SK-N-SH (cell line): ENCODE data around the gene PTPN13. TPM values are rescaled to one million over a fixed set of nuclear protein-coding genes. Genes with fewer than 3 reads are reported as not detected.

Source experiments
- CTCF ChIA-PET: fragments of 300-600, 350-600 bp; formaldehyde crosslinking; extraction: SDS; loops from one replicate; lab custom pipeline; 2021; lab: Yijun Ruan, JAX
- POLR2A ChIA-PET: fragments of 350-600 bp; sonication (Branson Sonifier 250); formaldehyde crosslinking; extraction: SDS; loops from one replicate; lab custom pipeline; 2020; ENCODE audit warnings: antibody characterized with exemption, inconsistent platforms; lab: Yijun Ruan, JAX
- DNase-seq: peaks from one replicate; pipeline ENCODE4 v3.0.0; 2012
- H2AFZ ChIP-seq: fragments of 200-600 bp; sonication (generic); 2 replicates; pipeline ENCODE4 v1.8.1; 2016; ENCODE audit warnings: antibody characterized with exemption, mild to moderate bottlenecking, low read depth
- H3F3A ChIP-seq: fragments of 200-600 bp; sonication (generic); replicated peaks from 2 replicates; pipeline ENCODE3; 2016; ENCODE audit warnings: antibody characterized with exemption, mild to moderate bottlenecking; ENCODE audit not compliant: insufficient read depth
- H3K27ac ChIP-seq, 2 experiments: fragments of 200-500 bp in 1 of 2; fragments of 200-600 bp in 1 of 2; sonication (Bioruptor generic) in 1 of 2; sonication (generic), shearing (Covaris generic) in 1 of 2; 2 replicates each; pipeline versions ENCODE4 v1.5.1 to v1.6.1; 2014 to 2016; ENCODE audit warnings: low read depth in 2 of 2, inconsistent platforms in 1 of 2, low read length in 1 of 2, mild to moderate bottlenecking in 1 of 2, mixed read lengths in 1 of 2
- H3K27me3 ChIP-seq: fragments of 200-600 bp; sonication (generic), shearing (Covaris generic); 2 replicates; pipeline ENCODE4 v1.6.1; 2016; ENCODE audit warnings: mixed run types; ENCODE audit not compliant: insufficient read depth
- H3K36me3 ChIP-seq, 2 experiments: fragments of 200-500 bp in 1 of 2; fragments of 200-600 bp in 1 of 2; sonication (Bioruptor generic) in 1 of 2; sonication (generic) in 1 of 2; replicated peaks in 1 of 2; 2 replicates each; pipeline versions ENCODE3 to v1.5.1; 2014 to 2016; ENCODE audit warnings: low read length in 1 of 2, mild to moderate bottlenecking in 1 of 2; ENCODE audit not compliant: insufficient read depth in 2 of 2, control insufficient read depth in 1 of 2
- H3K4me1 ChIP-seq, 2 experiments: fragments of 200-500 bp in 1 of 2; fragments of 200-600 bp in 1 of 2; sonication (Bioruptor generic) in 1 of 2; sonication (generic), shearing (Covaris generic) in 1 of 2; 2 replicates each; pipeline versions ENCODE4 v1.5.1 to v1.6.1; 2014 to 2016; ENCODE audit warnings: low read depth in 1 of 2, low read length in 1 of 2, mixed run types in 1 of 2; ENCODE audit not compliant: insufficient read depth in 2 of 2, control insufficient read depth in 1 of 2
- H3K4me2 ChIP-seq: fragments of 200-600 bp; sonication (generic), shearing (Covaris generic); 2 replicates; pipeline ENCODE4 v1.6.1; 2017; ENCODE audit warnings: mixed run types
- H3K4me3 ChIP-seq, 2 experiments: fragments of 200-500 bp in 1 of 2; fragments of 200-600 bp in 1 of 2; sonication (Bioruptor generic) in 1 of 2; sonication (generic), shearing (Covaris generic) in 1 of 2; 2 replicates each; pipeline versions ENCODE4 v1.5.1 to v1.8.1; 2014 to 2016; ENCODE audit warnings: low read depth in 2 of 2, inconsistent platforms in 1 of 2, low read length in 1 of 2, mild to moderate bottlenecking in 1 of 2, mixed read lengths in 1 of 2, moderate library complexity in 1 of 2
- H3K79me2 ChIP-seq: fragments of 200-600 bp; sonication (generic); 2 replicates; pipeline ENCODE4 v1.8.1; 2017; ENCODE audit warnings: mild to moderate bottlenecking; ENCODE audit not compliant: insufficient read depth
- H3K9ac ChIP-seq: fragments of 200-600 bp; sonication (generic); 2 replicates; pipeline ENCODE4 v1.6.1; 2017; ENCODE audit warnings: mixed run types
- H3K9me2 ChIP-seq: fragments of 200-600 bp; sonication (generic); 2 replicates; pipeline ENCODE4 v1.6.1; 2017; ENCODE audit warnings: mixed run types
- H3K9me3 ChIP-seq: fragments of 200-600 bp; sonication (generic); 2 replicates; pipeline ENCODE4 v1.6.1; 2017; ENCODE audit warnings: mixed run types, mild to moderate bottlenecking, moderate library complexity
- H4K20me1 ChIP-seq: fragments of 200-600 bp; sonication (generic); 2 replicates; pipeline ENCODE4 v1.6.1; 2017; ENCODE audit warnings: mild to moderate bottlenecking, mixed run types; ENCODE audit not compliant: insufficient read depth
- CHD2 ChIP-seq: fragments of 150-350 bp; IDR thresholded peaks from 2 replicates; pipeline ENCODE4 v1.6.1; 2018; ENCODE audit warnings: low read length; ENCODE audit not compliant: partially characterized antibody
- EP300 ChIP-seq, 2 experiments: IDR thresholded peaks; 2 replicates each; pipeline versions ENCODE4 v1.4.0 to v1.6.1; 2012; ENCODE audit warnings: borderline replicate concordance in 1 of 2, low read depth in 1 of 2, low read length in 1 of 2
- FOSL2 ChIP-seq: IDR thresholded peaks from 2 replicates; pipeline ENCODE4 v1.4.0; 2012; ENCODE audit warnings: low read depth, mild to moderate bottlenecking, moderate library complexity, borderline replicate concordance
- GABPA ChIP-seq: IDR thresholded peaks from 2 replicates; pipeline ENCODE4 v1.4.0; 2012; ENCODE audit warnings: low read depth, mild to moderate bottlenecking
- GATA2 ChIP-seq: sonication (generic); formaldehyde crosslinking; IDR thresholded peaks from 2 replicates; pipeline ENCODE4 v1.5.0; 2020; ENCODE audit warnings: mild to moderate bottlenecking, missing genetic modification reagents
- MEF2A ChIP-seq: IDR thresholded peaks from 2 replicates; pipeline ENCODE4 v1.4.0; 2012; ENCODE audit warnings: low read depth, borderline replicate concordance
- MXI1 ChIP-seq: IDR thresholded peaks from 2 replicates; pipeline ENCODE4 v1.6.1; 2012; ENCODE audit warnings: mild to moderate bottlenecking, low read depth, low read length, improper control_type of control experiment
- NFIC ChIP-seq: IDR thresholded peaks from 2 replicates; pipeline ENCODE4 v1.4.0; 2012; ENCODE audit warnings: borderline replicate concordance
- NRF1 ChIP-seq: IDR thresholded peaks from 2 replicates; pipeline ENCODE4 v1.6.1; 2012; ENCODE audit warnings: low read depth, mild to moderate bottlenecking, low read length
- POLR2AphosphoS5 ChIP-seq: IDR thresholded peaks from 2 replicates; pipeline ENCODE4 v1.6.1; 2012; ENCODE audit warnings: low read depth, low read length
- RCOR1 ChIP-seq: fragments of 150-350 bp; IDR thresholded peaks from 2 replicates; pipeline ENCODE4 v1.6.1; 2017; ENCODE audit warnings: antibody characterized with exemption, low read length
- RFX5 ChIP-seq: IDR thresholded peaks from 2 replicates; pipeline ENCODE4 v1.6.1; 2012; ENCODE audit warnings: mild to moderate bottlenecking, improper control_type of control experiment, low read length
- TCF12 ChIP-seq: IDR thresholded peaks from 2 replicates; pipeline ENCODE4 v1.4.0; 2012
- YY1 ChIP-seq: IDR thresholded peaks from 2 replicates; pipeline ENCODE4 v1.4.0; 2012; ENCODE audit warnings: low read depth, mild to moderate bottlenecking
- WGBS: methylation state at CpG from one replicate; pipeline ENCODE4 v1.1.6; 2017; ENCODE audit warnings: low lambda C conversion rate; 5-methylcytosine and 5-hydroxymethylcytosine counted together
- polyA plus RNA-seq, 3 experiments: library from polyadenylated mRNA; depleted of rRNA; stranded (reverse); fragments of >200 nt; gene quantifications; 2 replicates each; pipeline ENCODE4 v1.2.3, GENCODE V29; 2012
- TF ChIP-seq, protein P1 (sequence below): fragments of 150-350 bp; IDR thresholded peaks from 2 replicates; pipeline ENCODE4 v1.6.1; 2016; ENCODE audit warnings: mild to moderate bottlenecking, low read depth, low read length
- TF ChIP-seq, protein P2 (sequence below): IDR thresholded peaks from 2 replicates; pipeline ENCODE4; 2012
- TF ChIP-seq, protein P3 (sequence below): IDR thresholded peaks from 2 replicates; pipeline ENCODE4 v1.4.0; 2012; ENCODE audit warnings: low read depth, borderline replicate concordance
- TF ChIP-seq, protein P4 (sequence below): IDR thresholded peaks from 2 replicates; pipeline ENCODE4 v1.4.0; 2012; ENCODE audit warnings: low read depth
- TF ChIP-seq, protein P5 (sequence below): IDR thresholded peaks from 2 replicates; pipeline ENCODE4 v1.4.0; 2012; ENCODE audit warnings: low read depth, borderline replicate concordance
- TF ChIP-seq, protein P6 (sequence below): fragments of 200-600 bp; sonication (generic); IDR thresholded peaks from 2 replicates; pipeline ENCODE4 v1.6.1; 2017; ENCODE audit warnings: antibody characterized with exemption, mild to moderate bottlenecking, moderate library complexity

Gene PTPN13
- polyA plus RNA-seq, 1 of the 3 experiments (the other 2 are of a cell fraction) = 5.5 TPM

DNA sequence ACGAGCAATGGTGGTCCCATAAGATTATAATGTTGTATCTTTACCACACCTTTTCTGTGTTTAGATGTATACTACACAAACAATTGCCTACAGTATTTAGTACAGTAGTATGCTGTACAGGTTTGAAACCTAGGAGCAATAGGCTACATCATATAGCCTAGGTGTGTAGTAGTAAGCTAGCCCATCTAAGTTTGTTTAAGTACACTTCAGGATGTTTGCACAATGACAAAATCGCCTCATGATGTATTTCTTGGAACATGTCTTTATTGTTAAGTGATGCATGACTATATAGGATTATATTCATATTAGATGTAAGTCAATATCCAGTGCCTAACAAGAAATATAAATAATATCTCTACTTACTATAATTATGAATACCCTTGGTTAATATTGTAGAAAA, 150.5 kb downstream of the PTPN13 start:
- POLR2A ChIA-PET = no interaction called here
- H3K27me3 ChIP-seq = no peaks in the 10 kb centered on the region
- no peak overlapping the region for H3K27ac ChIP-seq
- no peak for TF ChIP-seq POLR2AphosphoS5
- no peak for TF ChIP-seq EP300 (IDR thresholded peaks at IDR 0.05; ENCODE audit: borderline replicate concordance in 1 of 2, low read depth in 1 of 2, low read length in 1 of 2)
- no peak for TF ChIP-seq CHD2
- no peak for TF ChIP-seq RFX5
- TF ChIP-seq TCF12 = no peak
- TF ChIP-seq YY1 = no peak
- TF ChIP-seq, protein P1, sequence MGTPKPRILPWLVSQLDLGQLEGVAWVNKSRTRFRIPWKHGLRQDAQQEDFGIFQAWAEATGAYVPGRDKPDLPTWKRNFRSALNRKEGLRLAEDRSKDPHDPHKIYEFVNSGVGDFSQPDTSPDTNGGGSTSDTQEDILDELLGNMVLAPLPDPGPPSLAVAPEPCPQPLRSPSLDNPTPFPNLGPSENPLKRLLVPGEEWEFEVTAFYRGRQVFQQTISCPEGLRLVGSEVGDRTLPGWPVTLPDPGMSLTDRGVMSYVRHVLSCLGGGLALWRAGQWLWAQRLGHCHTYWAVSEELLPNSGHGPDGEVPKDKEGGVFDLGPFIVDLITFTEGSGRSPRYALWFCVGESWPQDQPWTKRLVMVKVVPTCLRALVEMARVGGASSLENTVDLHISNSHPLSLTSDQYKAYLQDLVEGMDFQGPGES = no peak
- CTCF ChIA-PET = no interaction called here
- H4K20me1 ChIP-seq = no peaks in the 10 kb centered on the region
- no peak overlapping the region for H3K4me3 ChIP-seq
- no peaks in the 10 kb centered on the region for H3K79me2 ChIP-seq
- peaks cover 14% of the 10 kb centered on the region in 2 experiments for H3K36me3 ChIP-seq
- H3F3A ChIP-seq = no peaks in the 10 kb centered on the region
- H3K9me2 ChIP-seq = no peaks in the 10 kb centered on the region
- DNase-seq = no peak
- 94% methylated on average over 2 of the region's 2 CpGs for WGBS
- H3K4me1 ChIP-seq = no peaks in the 10 kb centered on the region
- H3K9me3 ChIP-seq = no peaks in the 10 kb centered on the region
- H3K4me2 ChIP-seq = no peak overlapping the region
- H3K9ac ChIP-seq = no peak overlapping the region
- no peak overlapping the region for H2AFZ ChIP-seq

DNA sequence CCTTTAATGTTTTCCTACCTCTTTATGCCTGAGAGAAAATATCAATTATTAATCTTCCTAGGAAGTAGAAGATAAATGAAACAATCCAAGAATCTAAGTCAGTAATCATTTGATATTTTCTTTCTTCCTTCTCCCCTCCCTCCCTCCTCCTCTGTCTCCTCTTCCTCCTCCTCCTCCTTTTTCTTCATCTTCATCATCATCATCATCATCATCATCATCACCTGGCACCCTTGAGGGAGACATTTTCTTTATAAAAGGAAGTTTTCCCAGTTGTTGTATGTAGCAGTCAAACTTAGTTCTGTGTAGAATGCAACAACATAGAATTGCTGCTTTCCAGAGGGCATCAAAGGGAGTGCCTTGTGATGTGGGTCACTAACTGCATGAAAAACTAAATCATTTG, 155.0 kb downstream of the PTPN13 start:
- Histone ChIP-seq H3K4me2 (no peak overlapping the region), H3K4me3 (no peak overlapping the region), H3K9me2 (no peaks in the 10 kb centered on the region), H3K9me3 (no peaks in the 10 kb centered on the region), H3K4me1 (no peaks in the 10 kb centered on the region), H3K27ac (no peak overlapping the region), H3K36me3 (peaks cover 4 to 21% of the 10 kb centered on the region in 2 experiments), H3K79me2 (no peaks in the 10 kb centered on the region), H3K9ac (no peak overlapping the region), H2AFZ (no peak overlapping the region), H4K20me1 (no peaks in the 10 kb centered on the region), H3K27me3 (no peaks in the 10 kb centered on the region), H3F3A (no peaks in the 10 kb centered on the region)
- DNase-seq = no peak
- TF ChIP-seq, protein P2, sequence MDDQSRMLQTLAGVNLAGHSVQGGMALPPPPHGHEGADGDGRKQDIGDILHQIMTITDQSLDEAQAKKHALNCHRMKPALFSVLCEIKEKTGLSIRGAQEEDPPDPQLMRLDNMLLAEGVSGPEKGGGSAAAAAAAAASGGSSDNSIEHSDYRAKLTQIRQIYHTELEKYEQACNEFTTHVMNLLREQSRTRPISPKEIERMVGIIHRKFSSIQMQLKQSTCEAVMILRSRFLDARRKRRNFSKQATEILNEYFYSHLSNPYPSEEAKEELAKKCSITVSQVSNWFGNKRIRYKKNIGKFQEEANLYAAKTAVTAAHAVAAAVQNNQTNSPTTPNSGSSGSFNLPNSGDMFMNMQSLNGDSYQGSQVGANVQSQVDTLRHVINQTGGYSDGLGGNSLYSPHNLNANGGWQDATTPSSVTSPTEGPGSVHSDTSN = no peak
- TF ChIP-seq, protein P3, sequence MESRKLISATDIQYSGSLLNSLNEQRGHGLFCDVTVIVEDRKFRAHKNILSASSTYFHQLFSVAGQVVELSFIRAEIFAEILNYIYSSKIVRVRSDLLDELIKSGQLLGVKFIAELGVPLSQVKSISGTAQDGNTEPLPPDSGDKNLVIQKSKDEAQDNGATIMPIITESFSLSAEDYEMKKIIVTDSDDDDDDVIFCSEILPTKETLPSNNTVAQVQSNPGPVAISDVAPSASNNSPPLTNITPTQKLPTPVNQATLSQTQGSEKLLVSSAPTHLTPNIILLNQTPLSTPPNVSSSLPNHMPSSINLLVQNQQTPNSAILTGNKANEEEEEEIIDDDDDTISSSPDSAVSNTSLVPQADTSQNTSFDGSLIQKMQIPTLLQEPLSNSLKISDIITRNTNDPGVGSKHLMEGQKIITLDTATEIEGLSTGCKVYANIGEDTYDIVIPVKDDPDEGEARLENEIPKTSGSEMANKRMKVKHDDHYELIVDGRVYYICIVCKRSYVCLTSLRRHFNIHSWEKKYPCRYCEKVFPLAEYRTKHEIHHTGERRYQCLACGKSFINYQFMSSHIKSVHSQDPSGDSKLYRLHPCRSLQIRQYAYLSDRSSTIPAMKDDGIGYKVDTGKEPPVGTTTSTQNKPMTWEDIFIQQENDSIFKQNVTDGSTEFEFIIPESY = no peak
- TF ChIP-seq NFIC (no peak), MXI1 (no peak), RCOR1 (no peak), FOSL2 (no peak), TCF12 (no peak), MEF2A (no peak), GABPA (no peak), EP300 (IDR thresholded peaks at IDR 0.05; ENCODE audit: borderline replicate concordance in 1 of 2, low read depth in 1 of 2, low read length in 1 of 2) (no peak), GATA2 (CRISPR knock-in tag) (no peak), NRF1 (no peak)
- TF ChIP-seq, protein P4, sequence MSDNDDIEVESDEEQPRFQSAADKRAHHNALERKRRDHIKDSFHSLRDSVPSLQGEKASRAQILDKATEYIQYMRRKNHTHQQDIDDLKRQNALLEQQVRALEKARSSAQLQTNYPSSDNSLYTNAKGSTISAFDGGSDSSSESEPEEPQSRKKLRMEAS = no peak
- TF ChIP-seq, protein P5, sequence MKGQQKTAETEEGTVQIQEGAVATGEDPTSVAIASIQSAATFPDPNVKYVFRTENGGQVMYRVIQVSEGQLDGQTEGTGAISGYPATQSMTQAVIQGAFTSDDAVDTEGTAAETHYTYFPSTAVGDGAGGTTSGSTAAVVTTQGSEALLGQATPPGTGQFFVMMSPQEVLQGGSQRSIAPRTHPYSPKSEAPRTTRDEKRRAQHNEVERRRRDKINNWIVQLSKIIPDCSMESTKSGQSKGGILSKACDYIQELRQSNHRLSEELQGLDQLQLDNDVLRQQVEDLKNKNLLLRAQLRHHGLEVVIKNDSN = no peak
- TF ChIP-seq, protein P6, sequence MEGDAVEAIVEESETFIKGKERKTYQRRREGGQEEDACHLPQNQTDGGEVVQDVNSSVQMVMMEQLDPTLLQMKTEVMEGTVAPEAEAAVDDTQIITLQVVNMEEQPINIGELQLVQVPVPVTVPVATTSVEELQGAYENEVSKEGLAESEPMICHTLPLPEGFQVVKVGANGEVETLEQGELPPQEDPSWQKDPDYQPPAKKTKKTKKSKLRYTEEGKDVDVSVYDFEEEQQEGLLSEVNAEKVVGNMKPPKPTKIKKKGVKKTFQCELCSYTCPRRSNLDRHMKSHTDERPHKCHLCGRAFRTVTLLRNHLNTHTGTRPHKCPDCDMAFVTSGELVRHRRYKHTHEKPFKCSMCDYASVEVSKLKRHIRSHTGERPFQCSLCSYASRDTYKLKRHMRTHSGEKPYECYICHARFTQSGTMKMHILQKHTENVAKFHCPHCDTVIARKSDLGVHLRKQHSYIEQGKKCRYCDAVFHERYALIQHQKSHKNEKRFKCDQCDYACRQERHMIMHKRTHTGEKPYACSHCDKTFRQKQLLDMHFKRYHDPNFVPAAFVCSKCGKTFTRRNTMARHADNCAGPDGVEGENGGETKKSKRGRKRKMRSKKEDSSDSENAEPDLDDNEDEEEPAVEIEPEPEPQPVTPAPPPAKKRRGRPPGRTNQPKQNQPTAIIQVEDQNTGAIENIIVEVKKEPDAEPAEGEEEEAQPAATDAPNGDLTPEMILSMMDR = no peak
- ChIA-PET POLR2A (no interaction called here), CTCF (no interaction called here)
